ENCODE results near the gene AK5. TPM values are rescaled to one million over a fixed set of nuclear protein-coding genes. Genes with fewer than 3 reads are reported as not detected.

Gene AK5
- total RNA-seq, 1 donor from 2014 or later = 1.0 TPM

DNA sequence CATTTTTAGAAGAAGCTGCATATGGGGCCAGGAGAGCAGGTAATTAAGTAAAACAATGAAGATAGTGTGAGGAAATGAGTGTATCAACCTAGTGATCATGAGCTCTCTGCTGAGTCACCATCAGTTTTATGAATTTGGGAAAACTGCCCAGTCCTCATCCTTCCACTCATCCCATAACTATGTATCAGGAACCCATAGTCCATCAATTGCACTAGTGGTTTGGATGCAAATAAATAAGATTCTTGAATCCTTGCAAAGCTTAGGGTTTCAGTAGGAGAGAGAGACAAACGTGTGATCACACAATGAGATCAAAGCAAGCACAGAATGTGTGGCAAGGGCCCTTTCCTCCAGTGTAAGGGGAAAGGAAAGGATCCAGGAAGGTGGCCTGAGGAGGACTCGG, 255.0 kb downstream of the AK5 start:
- H3K9me3 ChIP-seq = no peaks in the 10 kb centered on the region
- H3K36me3 ChIP-seq = no peaks in the 10 kb centered on the region
- H3K4me3 ChIP-seq = no peak overlapping the region
- DNase-seq = no peak
- H3K27ac ChIP-seq = no peak overlapping the region
- H3K27me3 ChIP-seq (ENCODE audit: low read depth) = no peaks in the 10 kb centered on the region
- ATAC-seq = no peak
- intact Hi-C loops (cut with DNase I) = no loop called here
- H3K4me1 ChIP-seq = peaks cover 16% of the 10 kb centered on the region
- TF ChIP-seq, protein P1, sequence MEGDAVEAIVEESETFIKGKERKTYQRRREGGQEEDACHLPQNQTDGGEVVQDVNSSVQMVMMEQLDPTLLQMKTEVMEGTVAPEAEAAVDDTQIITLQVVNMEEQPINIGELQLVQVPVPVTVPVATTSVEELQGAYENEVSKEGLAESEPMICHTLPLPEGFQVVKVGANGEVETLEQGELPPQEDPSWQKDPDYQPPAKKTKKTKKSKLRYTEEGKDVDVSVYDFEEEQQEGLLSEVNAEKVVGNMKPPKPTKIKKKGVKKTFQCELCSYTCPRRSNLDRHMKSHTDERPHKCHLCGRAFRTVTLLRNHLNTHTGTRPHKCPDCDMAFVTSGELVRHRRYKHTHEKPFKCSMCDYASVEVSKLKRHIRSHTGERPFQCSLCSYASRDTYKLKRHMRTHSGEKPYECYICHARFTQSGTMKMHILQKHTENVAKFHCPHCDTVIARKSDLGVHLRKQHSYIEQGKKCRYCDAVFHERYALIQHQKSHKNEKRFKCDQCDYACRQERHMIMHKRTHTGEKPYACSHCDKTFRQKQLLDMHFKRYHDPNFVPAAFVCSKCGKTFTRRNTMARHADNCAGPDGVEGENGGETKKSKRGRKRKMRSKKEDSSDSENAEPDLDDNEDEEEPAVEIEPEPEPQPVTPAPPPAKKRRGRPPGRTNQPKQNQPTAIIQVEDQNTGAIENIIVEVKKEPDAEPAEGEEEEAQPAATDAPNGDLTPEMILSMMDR (IDR thresholded peaks at IDR 0.05) = no peak

GRCh38 chr1:77538956-77539518, 257.2 kb downstream of the AK5 start:
- TF ChIP-seq, protein P1 (IDR thresholded peaks at IDR 0.05) = no peak
- H3K4me3 ChIP-seq = no peak overlapping the region
- H3K9me3 ChIP-seq = no peaks in the 10 kb centered on the region
- H3K36me3 ChIP-seq = no peaks in the 10 kb centered on the region
- no peak for DNase-seq
- peaks cover 10% of the 10 kb centered on the region for H3K4me1 ChIP-seq
- intact Hi-C loops (cut with DNase I) = no loop called here
- H3K27ac ChIP-seq = no peak overlapping the region
- ATAC-seq = peak; percentile 26 to 47
- no peaks in the 10 kb centered on the region for H3K27me3 ChIP-seq (ENCODE audit: low read depth)

DNA sequence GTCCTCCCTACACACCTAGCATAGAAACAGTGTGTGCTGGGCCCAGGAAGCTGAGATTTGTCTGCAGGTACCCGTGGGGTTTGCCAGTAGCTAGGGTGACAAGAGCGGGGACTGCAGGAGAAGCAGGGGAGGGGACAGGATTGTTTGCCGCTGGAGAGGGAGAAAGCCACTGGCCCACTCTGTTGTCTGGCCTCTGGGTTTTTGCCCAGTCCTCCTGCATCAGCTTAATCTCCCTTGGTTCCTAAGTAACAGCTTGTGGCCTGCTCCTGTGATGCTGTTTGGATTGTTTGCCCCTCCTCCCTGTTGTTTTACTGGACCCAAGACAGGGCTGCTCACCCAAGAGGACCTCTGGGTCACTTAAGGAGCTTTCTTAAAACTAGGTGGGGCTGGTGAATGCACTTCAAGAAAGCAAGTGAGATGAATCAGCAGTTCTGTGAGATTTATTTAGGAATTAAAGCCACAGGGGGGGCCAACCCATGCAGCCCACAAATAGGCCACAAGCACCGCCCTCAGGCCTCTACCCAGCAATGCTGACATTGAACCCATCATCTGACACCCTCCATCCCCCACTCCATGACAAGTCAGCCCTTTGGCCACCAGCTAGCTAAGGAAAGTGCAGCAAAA, 257.8 kb downstream of the AK5 start:
- H3K4me3 ChIP-seq = no peak overlapping the region
- intact Hi-C loops (cut with DNase I) = no loop called here
- H3K27ac ChIP-seq = no peak overlapping the region
- H3K36me3 ChIP-seq = no peaks in the 10 kb centered on the region
- no peaks in the 10 kb centered on the region for H3K9me3 ChIP-seq
- no peak for DNase-seq
- TF ChIP-seq, protein P1 (IDR thresholded peaks at IDR 0.05) = no peak
- peak; percentile 76 to 80 for ATAC-seq
- H3K4me1 ChIP-seq = peaks cover 7% of the 10 kb centered on the region
- no peaks in the 10 kb centered on the region for H3K27me3 ChIP-seq (ENCODE audit: low read depth)

GRCh38 chr1:77540501-77541161, 258.8 kb downstream of the AK5 start:
- DNase-seq (no peak), ATAC-seq (no peak)
- no peaks in the 10 kb centered on the region for H3K36me3 ChIP-seq
- H3K27me3 ChIP-seq (ENCODE audit: low read depth) = no peaks in the 10 kb centered on the region
- no peak overlapping the region for H3K27ac ChIP-seq
- peaks cover 7% of the 10 kb centered on the region for H3K4me1 ChIP-seq
- no peaks in the 10 kb centered on the region for H3K9me3 ChIP-seq
- H3K4me3 ChIP-seq = no peak overlapping the region
- TF ChIP-seq, protein P1 (IDR thresholded peaks at IDR 0.05) = no peak
- intact Hi-C loops (cut with DNase I) = no loop called here

DNA sequence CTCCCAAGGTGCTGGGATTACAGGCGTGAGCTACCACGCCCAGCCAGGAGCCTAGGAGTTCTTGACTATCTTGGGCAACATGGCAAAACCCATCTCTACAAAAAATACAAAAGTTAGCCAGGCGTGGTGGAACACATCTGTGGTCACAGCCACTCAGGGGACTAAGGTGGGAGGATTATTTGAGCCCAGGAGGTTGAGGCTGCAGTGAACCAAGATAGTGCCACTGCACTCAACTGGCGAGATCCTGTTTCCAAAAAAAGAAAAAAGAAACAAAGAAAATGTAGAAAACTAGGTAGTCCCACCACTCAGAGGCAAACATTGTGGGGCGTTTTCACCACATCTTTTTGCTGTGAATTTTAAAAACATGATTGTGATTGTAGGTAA, 259.3 kb downstream of the AK5 start:
- TF ChIP-seq, protein P1 (IDR thresholded peaks at IDR 0.05) = no peak
- Histone ChIP-seq H3K27ac (no peak overlapping the region), H3K4me3 (no peak overlapping the region), H3K27me3 (ENCODE audit: low read depth) (no peaks in the 10 kb centered on the region), H3K4me1 (peaks cover 7% of the 10 kb centered on the region), H3K9me3 (no peaks in the 10 kb centered on the region), H3K36me3 (no peaks in the 10 kb centered on the region)
- no peak for DNase-seq
- intact Hi-C loops (cut with DNase I) = no loop called here
- ATAC-seq = no peak
